HuH-7 (cell line): ENCODE measurements around the gene CCND1.
"Not testable (repeated sequence)": the region's sequence is repeated elsewhere in the genome, so short reads cannot be mapped to it uniquely, and the experiment has no call there.

ENCODE experiments used
- DNase-seq: peaks from one replicate; pipeline ENCODE4 v3.0.0; 2011; ENCODE audit warnings: low spot score

CCND1 gene

DNA sequence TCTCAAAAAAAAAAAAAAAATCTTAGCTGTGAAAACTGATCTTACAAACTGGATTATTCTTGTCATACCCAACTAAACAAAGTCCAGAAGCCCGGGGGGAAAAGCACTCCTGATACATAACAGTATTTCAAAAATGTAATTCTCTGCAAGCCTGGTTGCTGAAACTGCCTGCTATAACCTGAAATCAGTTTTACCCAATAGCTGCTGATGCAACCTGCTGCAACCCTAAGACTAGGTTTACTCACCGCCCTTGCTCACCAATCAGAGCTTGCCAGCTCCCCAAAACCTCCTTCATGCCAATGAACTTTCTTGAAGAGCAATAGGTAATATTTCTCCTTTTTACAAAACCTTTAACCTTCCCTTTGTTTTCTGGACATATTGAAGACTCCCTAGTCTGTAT is 50.5 kb downstream of the CCND1 start:
- DNase-seq, result no peak

DNA sequence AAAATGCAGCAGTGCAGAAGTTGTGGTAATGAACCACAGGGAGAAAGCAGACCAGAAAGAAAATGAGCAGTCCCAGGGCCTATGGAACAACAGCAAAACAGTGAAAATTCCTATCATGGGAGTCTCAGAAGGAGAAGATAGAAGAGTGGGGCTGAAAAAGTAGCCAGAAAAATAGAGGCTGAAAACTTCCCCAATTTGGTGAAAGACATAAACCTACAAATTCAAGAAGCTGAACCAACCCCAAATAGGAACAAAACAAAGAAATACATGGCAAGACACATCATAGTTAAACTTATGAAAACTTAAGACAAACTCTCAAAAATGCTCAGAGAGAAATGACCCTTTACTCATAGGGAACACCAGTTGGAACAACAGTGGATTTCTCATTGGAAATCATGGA is 51.5 kb downstream of the CCND1 start:
- DNase-seq, result no peak

- DNase-seq, result no peak
Observed at GRCh38 chr11:69694781-69695180, 53.8 kb downstream of the CCND1 start.

DNA sequence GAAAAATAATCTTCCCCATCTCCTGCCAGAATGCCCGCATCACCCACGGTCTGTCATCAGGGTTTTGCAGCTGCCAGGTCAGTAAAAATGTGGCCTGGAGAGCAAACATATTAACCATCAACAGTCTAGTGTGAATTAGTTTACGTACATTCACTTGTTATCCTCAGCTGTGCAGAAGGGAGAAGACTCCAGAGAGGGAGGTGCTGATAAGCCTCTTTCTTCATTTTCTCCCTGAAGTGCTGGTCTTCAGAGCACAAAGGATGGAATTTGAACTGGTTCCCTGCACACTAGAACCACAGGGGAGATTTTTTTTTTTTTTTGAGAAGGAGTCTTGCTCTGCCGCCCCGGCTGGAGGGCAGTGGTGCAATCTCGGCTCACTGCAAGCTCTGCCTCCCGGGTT is 54.6 kb downstream of the CCND1 start:
- no peak for DNase-seq

DNA sequence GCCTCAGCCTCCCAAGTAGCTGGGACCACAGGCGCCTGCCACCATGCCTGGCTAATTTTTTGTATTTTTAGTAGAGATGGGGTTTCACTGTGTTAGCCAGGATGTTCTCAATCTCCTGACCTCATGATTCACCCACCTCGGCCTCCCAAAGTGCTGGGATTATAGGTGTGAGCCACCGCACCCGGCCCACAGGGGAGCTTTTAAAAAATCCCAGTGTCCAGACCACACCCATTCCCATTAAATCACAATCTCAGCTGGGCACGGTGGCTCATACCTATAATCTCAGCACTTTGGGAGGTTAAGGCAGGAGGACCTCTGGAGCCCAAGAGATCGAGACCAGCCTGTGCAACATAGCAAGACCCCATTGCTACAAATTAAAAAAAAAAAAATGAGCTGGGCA is 55.0 kb downstream of the CCND1 start:
- DNase-seq, result not testable (repeated sequence)

DNA sequence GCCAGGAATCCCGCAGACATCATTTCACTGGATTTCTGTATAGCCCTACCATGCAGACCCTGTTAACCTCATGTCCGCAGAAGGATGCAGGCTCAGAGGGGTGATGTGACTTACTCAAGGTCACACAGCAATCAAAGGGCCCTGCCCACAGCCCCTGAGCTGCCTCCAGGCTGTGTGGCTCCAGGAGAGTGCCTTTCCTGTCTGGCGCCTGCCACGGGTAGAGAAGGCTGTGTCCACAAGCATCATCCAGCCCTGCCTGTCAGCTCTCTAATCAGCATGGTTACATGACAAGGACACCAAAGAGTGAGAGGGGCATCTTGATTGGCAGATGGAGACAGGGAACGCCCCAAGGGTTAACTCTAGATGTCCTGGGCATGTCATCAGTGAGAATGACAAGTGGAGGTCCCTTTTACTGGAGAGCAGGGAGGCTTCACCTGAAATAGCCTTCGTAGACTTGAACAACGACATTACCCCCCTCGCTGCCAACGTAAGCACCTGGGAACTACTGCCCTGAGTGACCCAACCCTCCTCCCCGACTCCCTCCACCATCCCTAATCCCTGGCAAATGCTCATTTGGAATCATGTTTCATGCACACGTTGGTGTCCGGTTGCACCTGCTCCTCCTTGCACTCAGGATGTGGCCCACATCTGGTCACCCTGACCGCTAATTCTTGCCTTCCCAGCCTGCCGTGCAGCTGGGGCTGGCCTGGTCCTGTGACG is 56.0 kb downstream of the CCND1 start:
- DNase-seq, result no peak

DNA sequence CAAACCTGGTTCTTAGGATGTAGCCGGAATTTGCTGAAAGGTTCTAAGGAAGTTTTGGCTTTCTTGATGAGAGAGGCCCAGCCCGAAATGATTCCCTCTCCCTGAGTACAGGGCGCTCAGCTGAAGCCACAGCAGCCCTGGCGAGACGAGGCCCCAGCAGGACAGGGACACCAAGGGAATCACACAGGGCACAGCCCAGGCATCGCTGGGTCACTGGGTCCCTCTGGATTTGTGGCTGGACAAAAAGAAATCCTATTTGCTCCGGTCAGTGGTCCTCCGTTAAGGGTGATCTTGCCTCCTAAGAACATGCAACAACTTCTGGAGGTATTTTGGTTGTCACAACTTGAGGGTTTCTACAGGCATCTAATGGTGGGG is 56.5 kb downstream of the CCND1 start:
- no peak for DNase-seq

- DNase-seq, result no peak
Observed at GRCh38 chr11:69697861-69698260, 56.9 kb downstream of the CCND1 start.

DNA sequence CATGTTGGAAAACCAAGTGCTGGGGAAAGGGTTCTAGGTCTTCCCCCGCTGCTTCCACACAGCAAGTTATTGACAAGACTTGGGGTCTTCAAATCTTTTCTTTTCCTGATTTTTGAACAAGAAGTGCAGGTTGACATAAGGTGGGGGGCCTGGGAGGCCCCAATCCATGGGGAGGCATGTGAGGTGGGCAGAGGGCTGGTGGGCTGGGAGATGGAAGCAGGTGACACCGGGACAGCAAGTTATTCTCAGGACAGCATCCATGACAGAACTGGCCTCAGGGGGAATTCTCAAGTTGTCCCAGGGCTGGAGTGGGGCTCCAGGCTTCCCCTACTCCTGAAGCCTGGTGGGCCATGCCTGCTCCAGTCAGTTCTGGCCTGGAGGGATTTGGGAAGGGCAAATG is 57.4 kb downstream of the CCND1 start:
- no peak for DNase-seq

- no peak for DNase-seq
Observed at GRCh38 chr11:69699213-69699612, 58.3 kb downstream of the CCND1 start.

- peak; percentile 97 for DNase-seq
Observed at GRCh38 chr11:69700278-69701140, 59.6 kb downstream of the CCND1 start.

- no peak for DNase-seq
Observed at GRCh38 chr11:69702239-69702691, 61.3 kb downstream of the CCND1 start.

DNA sequence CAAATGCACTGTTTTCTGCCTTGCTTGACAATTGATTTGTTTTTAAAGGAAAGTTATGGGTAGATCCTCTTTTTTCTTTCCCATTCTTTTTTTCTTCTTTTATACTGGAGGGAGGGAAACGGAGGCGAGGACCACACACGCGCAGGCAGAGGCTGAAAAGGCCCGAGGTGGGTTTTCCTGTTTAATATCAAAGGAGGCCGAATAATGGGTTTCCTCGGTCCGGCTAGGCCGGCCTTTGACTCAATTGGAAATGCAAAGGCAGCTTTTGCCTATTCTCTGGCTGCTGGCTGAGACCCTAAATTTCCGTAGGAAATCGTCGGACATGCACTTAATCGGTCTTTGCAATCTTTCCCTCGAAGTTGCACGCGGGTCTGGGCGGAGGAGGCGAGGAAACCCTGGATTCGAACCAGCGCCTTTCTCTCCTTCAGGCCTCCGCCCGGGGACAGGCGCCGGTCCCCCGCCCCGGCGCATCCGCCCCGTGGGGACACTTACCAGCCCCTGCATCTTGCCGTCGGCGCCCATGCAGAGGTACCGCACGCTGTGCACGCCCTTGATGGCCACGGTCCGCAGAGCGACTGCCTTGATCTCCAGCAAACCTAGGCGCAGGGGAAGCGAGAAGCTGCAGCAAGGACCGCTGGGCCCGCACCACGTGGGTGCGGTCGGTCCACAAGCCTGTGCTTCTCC is 62.0 kb downstream of the CCND1 start:
- no peak for DNase-seq

DNA sequence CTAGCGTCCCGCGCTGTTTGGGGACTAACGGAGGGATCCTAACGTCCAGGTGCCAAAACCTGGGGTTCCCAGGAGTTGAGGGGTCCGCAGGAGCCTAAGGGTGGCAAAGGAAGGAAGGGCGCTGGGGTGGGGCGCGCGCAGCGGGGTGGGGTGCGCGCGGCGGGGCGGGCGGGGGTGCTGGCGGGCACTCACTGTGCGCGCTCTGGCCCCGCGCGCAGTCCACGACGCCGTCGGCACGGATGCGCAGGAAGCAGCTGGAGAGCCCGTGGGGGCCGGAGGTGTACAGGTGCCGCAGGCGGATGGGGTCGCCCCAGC is 62.5 kb downstream of the CCND1 start:
- no peak for DNase-seq
